K562 (cell line): ENCODE results near the gene PLPP6. TPM values are rescaled to one million over a fixed set of nuclear protein-coding genes. Genes with fewer than 3 reads are reported as not detected.

ENCODE experiments used
- ATF3 ChIP-seq, 2 experiments: fragments of 450-650 bp in 1 of 2; sonication (generic) in 1 of 2; formaldehyde crosslinking in 1 of 2; IDR thresholded peaks in 1 of 2; conservative IDR thresholded peaks in 1 of 2; 2 replicates each; pipeline versions ENCODE4 v1.6.1 to v1.8.1; 2016 to 2023; ENCODE audit warnings: mild to moderate bottlenecking in 2 of 2, moderate library complexity in 2 of 2, inconsistent platforms in 1 of 2, missing genetic modification reagents in 1 of 2
- HBP1 ChIP-seq: fragments of 450-650 bp; formaldehyde crosslinking; IDR thresholded peaks from 2 replicates; pipeline ENCODE4 v1.4.0; 2022; ENCODE audit warnings: missing genetic modification characterization
- KAT8 ChIP-seq: fragments of 450-650 bp; IDR thresholded peaks from 2 replicates; pipeline ENCODE4 v1.6.1; 2016; ENCODE audit warnings: low read depth, mild to moderate bottlenecking
- MEF2A ChIP-seq: IDR thresholded peaks from 2 replicates; pipeline ENCODE4 v1.6.1; 2011; ENCODE audit warnings: low read depth, mild to moderate bottlenecking, low read length, moderate library complexity; ENCODE audit not compliant: control insufficient read depth
- PKNOX1 ChIP-seq: fragments of 450-650 bp; IDR thresholded peaks from 2 replicates; pipeline ENCODE4 v1.6.1; 2016
- POLR3G ChIP-seq: IDR thresholded peaks from 2 replicates; pipeline ENCODE4 v1.6.1; 2011; ENCODE audit not compliant: insufficient read length, insufficient replicate concordance; ENCODE audit errors: extremely low read depth
- RBBP5 ChIP-seq: fragments of 200-600 bp; sonication (generic); IDR thresholded peaks from 2 replicates; pipeline ENCODE4 v1.6.1; 2012; ENCODE audit warnings: borderline replicate concordance, mild to moderate bottlenecking, low read length, control low read depth, inconsistent platforms; ENCODE audit not compliant: insufficient read depth, poor library complexity, severe bottlenecking
- SMAD3 ChIP-seq: fragments of 450-650 bp; formaldehyde crosslinking; conservative IDR thresholded peaks from 2 replicates; pipeline ENCODE4 v1.4.0; 2020; ENCODE audit warnings: mild to moderate bottlenecking
- SREBF1 ChIP-seq: fragments of 150-350 bp; IDR thresholded peaks from 2 replicates; pipeline ENCODE4 v1.6.1; 2014; ENCODE audit warnings: antibody characterized with exemption, low read depth, low read length, borderline replicate concordance
- SRSF3 ChIP-seq: fragments of 200-400 bp; formaldehyde crosslinking; IDR thresholded peaks from 2 replicates; pipeline ENCODE4 v1.6.1; 2016; ENCODE audit warnings: mild to moderate bottlenecking, low read length, moderate library complexity; ENCODE audit not compliant: insufficient read depth
- SUPT5H ChIP-seq: fragments of 450-650 bp; IDR thresholded peaks from 2 replicates; pipeline ENCODE4 v1.6.1; 2016
- TBP ChIP-seq: optimal IDR thresholded peaks from 2 replicates; pipeline ENCODE3; 2011; ENCODE audit warnings: low read depth, low read length, improper control_type of control experiment
- TEAD2 ChIP-seq: fragments of 450-650 bp; IDR thresholded peaks from 2 replicates; pipeline ENCODE4 v1.6.1; 2016; ENCODE audit warnings: missing genetic modification characterization, control low read depth, missing compliant biosample characterization
- XRCC4 ChIP-seq: IDR thresholded peaks from one replicate; pipeline ENCODE4 v1.6.1; 2011; ENCODE audit not compliant: insufficient read depth, insufficient read length; ENCODE audit errors: extremely low read depth
- ZNF197 ChIP-seq: fragments of 200-800 bp; sonication (Bioruptor generic); IDR thresholded peaks from 2 replicates; pipeline ENCODE4 v1.6.1; 2016; ENCODE audit warnings: low read depth, missing genetic modification characterization, missing compliant biosample characterization
- ZNF518B ChIP-seq: fragments of 250-450 bp; sonication (Bioruptor Pico); IDR thresholded peaks from 2 replicates; pipeline ENCODE4 v1.5.0; 2021; ENCODE audit warnings: mild to moderate bottlenecking, moderate library complexity
- ZNF79 ChIP-seq: fragments of 250-450 bp; sonication (Bioruptor Pico); IDR thresholded peaks from 2 replicates; pipeline ENCODE4 v1.4.0; 2020; ENCODE audit warnings: low read depth, mild to moderate bottlenecking, moderate library complexity
- polyA plus RNA-seq, 8 experiments: library from polyadenylated mRNA; depleted of rRNA in 4 of 8; stranded (reverse) in 5 of 8; unstranded in 3 of 8; fragments of >200 nt; fragmentation: Nextera tagmentation in 2 of 8; fragmentation: Illumina TruSeq in 1 of 8; extraction: Ambion mirVana in 2 of 8; extraction: Trizol in 1 of 8; gene quantifications; 2 replicates each; pipeline versions ENCODE4 v1.2.1 to v1.2.3, GENCODE V29; 2011 to 2014; ENCODE audit warnings: inconsistent platforms in 1 of 8, missing spikeins in 1 of 8
- total RNA-seq, 7 experiments: library from RNA; depleted of rRNA in 6 of 7; stranded (reverse); fragments of >200 nt in 6 of 7; fragmentation: Illumina TruSeq in 2 of 7; extraction: Trizol in 2 of 7; gene quantifications; 2 replicates each; pipeline versions ENCODE4 v1.2.1 to v1.2.3, GENCODE V29; 2011 to 2021; ENCODE audit warnings: low replicate concordance in 1 of 7
- TF ChIP-seq, protein P1 (sequence below): IDR thresholded peaks from 3 replicates; pipeline ENCODE4 v1.6.1; 2011; ENCODE audit warnings: borderline replicate concordance, mild to moderate bottlenecking, moderate library complexity; ENCODE audit not compliant: insufficient read length; ENCODE audit errors: extremely low read depth

Gene PLPP6
- total and polyA plus RNA-seq, 9 of the 15 experiments (the other 6 are each of a cell fraction or from before 2014, with no cell fraction given): 1.9 to 8.9 (median 5.6) TPM

GRCh38 chr9:4680750-4681149 lies 18.7 kb downstream of the PLPP6 start (continued):
- TF ChIP-seq HBP1 (CRISPR knock-in tag) (no peak), ZNF518B (CRISPR knock-in tag) (no peak), ZNF79 (no peak), TBP (no peak), TEAD2 (tag) (no peak), PKNOX1 (no peak), ZNF197 (CRISPR knock-in tag) (no peak), SUPT5H (no peak), SRSF3 (no peak), MEF2A (peak; percentile 69; the same call in 1 of the 2 replicates), POLR3G (no peak), SMAD3 (CRISPR knock-in tag) (no peak), ATF3 (IDR thresholded peaks at IDR 0.05) (peak; percentile 23; the same call in 1 of the 2 replicates), ATF3 (CRISPR knock-in tag; conservative IDR thresholded peaks at IDR 0.05) (no peak), SREBF1 (no peak), KAT8 (no peak), XRCC4 (no peak), RBBP5 (no peak)
- TF ChIP-seq, protein P1, sequence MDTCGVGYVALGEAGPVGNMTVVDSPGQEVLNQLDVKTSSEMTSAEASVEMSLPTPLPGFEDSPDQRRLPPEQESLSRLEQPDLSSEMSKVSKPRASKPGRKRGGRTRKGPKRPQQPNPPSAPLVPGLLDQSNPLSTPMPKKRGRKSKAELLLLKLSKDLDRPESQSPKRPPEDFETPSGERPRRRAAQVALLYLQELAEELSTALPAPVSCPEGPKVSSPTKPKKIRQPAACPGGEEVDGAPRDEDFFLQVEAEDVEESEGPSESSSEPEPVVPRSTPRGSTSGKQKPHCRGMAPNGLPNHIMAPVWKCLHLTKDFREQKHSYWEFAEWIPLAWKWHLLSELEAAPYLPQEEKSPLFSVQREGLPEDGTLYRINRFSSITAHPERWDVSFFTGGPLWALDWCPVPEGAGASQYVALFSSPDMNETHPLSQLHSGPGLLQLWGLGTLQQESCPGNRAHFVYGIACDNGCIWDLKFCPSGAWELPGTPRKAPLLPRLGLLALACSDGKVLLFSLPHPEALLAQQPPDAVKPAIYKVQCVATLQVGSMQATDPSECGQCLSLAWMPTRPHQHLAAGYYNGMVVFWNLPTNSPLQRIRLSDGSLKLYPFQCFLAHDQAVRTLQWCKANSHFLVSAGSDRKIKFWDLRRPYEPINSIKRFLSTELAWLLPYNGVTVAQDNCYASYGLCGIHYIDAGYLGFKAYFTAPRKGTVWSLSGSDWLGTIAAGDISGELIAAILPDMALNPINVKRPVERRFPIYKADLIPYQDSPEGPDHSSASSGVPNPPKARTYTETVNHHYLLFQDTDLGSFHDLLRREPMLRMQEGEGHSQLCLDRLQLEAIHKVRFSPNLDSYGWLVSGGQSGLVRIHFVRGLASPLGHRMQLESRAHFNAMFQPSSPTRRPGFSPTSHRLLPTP: no peak
